ENCODE data around the gene TPO. TPM values are rescaled to one million over a fixed set of nuclear protein-coding genes. Genes with fewer than 3 reads are reported as not detected.
"Not testable (repeated sequence)": the region's sequence is repeated elsewhere in the genome, so short reads cannot be mapped to it uniquely, and the experiment has no call there.

Gene TPO
- total RNA-seq, 1 donor from 2014 or later = not detected

- FAIRE-seq (no peak), DNase-seq (ENCODE audit: low read depth) (no peak)
- Histone ChIP-seq H3K27me3 (ENCODE audit: control insufficient read depth, insufficient read depth, low read length) (no peaks in the 10 kb centered on the region), H3K36me3 (ENCODE audit: control insufficient read depth, insufficient read depth, low read length) (no peaks in the 10 kb centered on the region), H3K4me3 (ENCODE audit: low read depth, low read length) (no peak overlapping the region)
- no peak for TF ChIP-seq CTCF (IDR thresholded peaks at IDR 0.05; ENCODE audit: insufficient read depth, low read length, severe bottlenecking)
These were observed 150.0 kb downstream of the TPO start for GRCh38 chr2:1563084-1563857.

- TF ChIP-seq CTCF (IDR thresholded peaks at IDR 0.05; ENCODE audit: insufficient read depth, low read length, severe bottlenecking) = no peak
- Histone ChIP-seq H3K27me3 (ENCODE audit: control insufficient read depth, insufficient read depth, low read length) (no peaks in the 10 kb centered on the region), H3K36me3 (ENCODE audit: control insufficient read depth, insufficient read depth, low read length) (no peaks in the 10 kb centered on the region), H3K4me3 (ENCODE audit: low read depth, low read length) (no peak overlapping the region)
- DNase-seq (ENCODE audit: low read depth) = no peak
- no peak for FAIRE-seq
These were observed 151.0 kb downstream of the TPO start for GRCh38 chr2:1563943-1564891.

- Histone ChIP-seq H3K36me3 (ENCODE audit: control insufficient read depth, insufficient read depth, low read length) (no peaks in the 10 kb centered on the region), H3K4me3 (ENCODE audit: low read depth, low read length) (no peak overlapping the region), H3K27me3 (ENCODE audit: control insufficient read depth, insufficient read depth, low read length) (no peaks in the 10 kb centered on the region)
- no peak for TF ChIP-seq CTCF (IDR thresholded peaks at IDR 0.05; ENCODE audit: insufficient read depth, low read length, severe bottlenecking)
- no peak for FAIRE-seq
- DNase-seq (ENCODE audit: low read depth) = no peak
These were observed 154.5 kb downstream of the TPO start for GRCh38 chr2:1567556-1568344.

- H3K36me3 ChIP-seq (ENCODE audit: control insufficient read depth, insufficient read depth, low read length); DNase-seq (ENCODE audit: low read depth); H3K27me3 ChIP-seq (ENCODE audit: control insufficient read depth, insufficient read depth, low read length); H3K4me3 ChIP-seq (ENCODE audit: low read depth, low read length); FAIRE-seq: not testable (repeated sequence)
These were observed 155.0 kb downstream of the TPO start for GRCh38 chr2:1568345-1568668.

GRCh38 chr2:1569879-1570450 is 156.7 kb downstream of the TPO start:
- TF ChIP-seq CTCF (IDR thresholded peaks at IDR 0.05; ENCODE audit: insufficient read depth, low read length, severe bottlenecking) = no peak
- no peaks in the 10 kb centered on the region for H3K36me3 ChIP-seq (ENCODE audit: control insufficient read depth, insufficient read depth, low read length)
- H3K27me3 ChIP-seq (ENCODE audit: control insufficient read depth, insufficient read depth, low read length) = no peaks in the 10 kb centered on the region
- no peak overlapping the region for H3K4me3 ChIP-seq (ENCODE audit: low read depth, low read length)
- no peak for FAIRE-seq
- DNase-seq (ENCODE audit: low read depth) = no peak

Measured in bronchial epithelial cell (primary cell).